HG03460 (cell line): ENCODE measurements around the gene PAK3.

ENCODE experiments used
- ATAC-seq: cut with Tn5 transposase; IDR thresholded peaks from one replicate; pipeline ENCODE4 v1.9.1; 2021; ENCODE audit not compliant: unreplicated experiment

Gene PAK3

GRCh38 chrX:111259559-111259958, 163.6 kb downstream of the PAK3 start:
- ATAC-seq, result no peak

GRCh38 chrX:111260451-111260850, 164.5 kb downstream of the PAK3 start:
- no peak for ATAC-seq

GRCh38 chrX:111262086-111262485, 166.1 kb downstream of the PAK3 start:
- no peak for ATAC-seq

GRCh38 chrX:111264385-111264784, 168.4 kb downstream of the PAK3 start:
- no peak for ATAC-seq

GRCh38 chrX:111265486-111265885, 169.5 kb downstream of the PAK3 start:
- ATAC-seq, result no peak

GRCh38 chrX:111268506-111268905, 172.5 kb downstream of the PAK3 start:
- ATAC-seq, result no peak

GRCh38 chrX:111270339-111270738, 174.3 kb downstream of the PAK3 start, which contains the start of gene CAPN6:
Gene CAPN6, minus strand, starts transcription at chrX:111270483. Its CDS starts 6,547 bp downstream, at chrX:111263936.
- no peak for ATAC-seq
